RWPE2 (cell line): Measurements from ENCODE around the gene ZFP91.
A peak's percentile ranks its signal among the peaks of the same experiment; 100 is the strongest.

ENCODE experiments used
- ATAC-seq: fragments of 200-7000 bp; cut with Tn5 transposase; 3 replicates; pipeline ENCODE4 v1.9.1; 2021; ENCODE audit warnings: low read depth
- DNase-seq: peaks from one replicate; pipeline ENCODE4 v3.0.0-alpha.2; 2020; ENCODE audit warnings: low spot score
- H3K27ac ChIP-seq: fragments of 450-650 bp; 2 replicates; pipeline ENCODE4 v1.5.1; 2017; ENCODE audit warnings: mild to moderate bottlenecking; ENCODE audit not compliant: poor library complexity, severe bottlenecking
- H3K27me3 ChIP-seq: fragments of 250-450 bp; sonication (Bioruptor Pico); 2 replicates; pipeline ENCODE4 v1.5.1; 2021; ENCODE audit warnings: mild to moderate bottlenecking, moderate library complexity; ENCODE audit not compliant: insufficient read depth, poor library complexity, severe bottlenecking
- H3K36me3 ChIP-seq: fragments of 250-450 bp; sonication (Bioruptor Pico); 2 replicates; pipeline ENCODE4 v1.5.1; 2020; ENCODE audit warnings: low read depth, mild to moderate bottlenecking, moderate library complexity
- H3K4me1 ChIP-seq: fragments of 250-450 bp; sonication (Bioruptor Pico); 2 replicates; pipeline ENCODE4 v1.5.1; 2021; ENCODE audit warnings: mild to moderate bottlenecking, moderate library complexity; ENCODE audit not compliant: insufficient read depth, poor library complexity, severe bottlenecking
- H3K4me3 ChIP-seq: fragments of 250-450 bp; sonication (Bioruptor Pico); 2 replicates; pipeline ENCODE4 v1.5.1; 2021; ENCODE audit warnings: mild to moderate bottlenecking, moderate library complexity; ENCODE audit not compliant: severe bottlenecking
- H3K9me3 ChIP-seq: fragments of 250-450 bp; sonication (Bioruptor Pico); 2 replicates; pipeline ENCODE4 v1.5.1; 2021; ENCODE audit warnings: mild to moderate bottlenecking, moderate library complexity; ENCODE audit not compliant: severe bottlenecking
- CTCF ChIP-seq: fragments of 450-650 bp; IDR thresholded peaks from one replicate; pipeline ENCODE4 v1.5.1; 2017; ENCODE audit warnings: mild to moderate bottlenecking, moderate library complexity; ENCODE audit not compliant: poor library complexity, severe bottlenecking

The ZFP91 gene

DNA sequence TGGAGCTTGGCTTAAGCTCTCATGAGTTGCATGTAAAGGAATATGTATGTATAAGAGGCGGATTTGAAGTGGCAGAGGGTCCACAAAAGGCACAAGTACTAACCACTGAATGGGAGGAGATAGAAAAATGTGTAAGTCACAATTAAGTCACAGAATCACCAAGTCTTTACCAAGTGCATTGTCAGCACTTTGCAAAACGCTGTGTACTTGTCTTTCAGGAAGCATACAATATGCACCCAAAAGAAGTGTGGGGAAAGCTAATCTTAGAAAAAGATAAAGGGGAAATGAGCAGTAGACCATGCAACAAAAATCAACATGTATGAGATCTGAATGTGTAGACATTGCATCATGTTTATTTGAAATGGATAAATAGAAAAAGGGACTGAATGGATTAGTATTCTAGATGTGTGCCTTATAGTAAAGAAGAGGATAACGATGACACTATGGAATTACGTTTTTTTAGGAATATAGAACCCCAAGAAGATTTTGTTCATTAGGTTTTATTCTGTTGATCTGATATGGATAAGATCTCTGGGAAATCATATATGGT lies 48.1 kb downstream of the ZFP91 start:
- Histone ChIP-seq H3K27ac (peak overlapping the region; percentile 95), H3K4me3 (no peak overlapping the region), H3K9me3 (no peaks in the 10 kb centered on the region), H3K4me1 (peaks cover 41% of the 10 kb centered on the region), H3K36me3 (peaks cover 45% of the 10 kb centered on the region), H3K27me3 (no peaks in the 10 kb centered on the region)
- DNase-seq (no peak), ATAC-seq (no peak)
- TF ChIP-seq CTCF: no peak

GRCh38 chr11:58628446-58628845 lies 49.6 kb downstream of the ZFP91 start:
- Histone ChIP-seq H3K4me1 (peaks cover 41% of the 10 kb centered on the region), H3K27ac (peak overlapping the region; percentile 95), H3K27me3 (no peaks in the 10 kb centered on the region), H3K36me3 (peaks cover 31% of the 10 kb centered on the region), H3K9me3 (no peaks in the 10 kb centered on the region), H3K4me3 (no peak overlapping the region)
- DNase-seq (no peak), ATAC-seq (no peak)
- TF ChIP-seq CTCF: no peak

DNA sequence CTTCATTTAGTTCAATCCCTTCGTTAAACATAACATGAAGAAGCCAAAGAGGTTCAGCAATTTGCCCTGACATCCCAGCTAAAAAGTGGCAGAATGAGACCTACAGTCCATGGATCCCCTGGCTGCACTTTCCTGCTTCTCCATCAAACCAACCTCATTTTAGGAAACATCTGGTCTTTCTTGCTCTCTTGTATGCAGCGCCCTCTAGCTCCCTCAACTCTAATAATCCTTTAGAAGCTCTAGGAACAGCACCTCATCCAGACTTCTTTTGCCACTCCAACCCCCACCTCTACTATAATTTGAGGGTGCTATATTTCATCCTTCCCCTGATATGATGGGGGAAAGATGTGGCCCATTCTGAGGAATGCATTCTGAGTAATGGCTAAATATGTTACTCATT lies 51.0 kb downstream of the ZFP91 start:
- Histone ChIP-seq H3K36me3 (peaks cover 22% of the 10 kb centered on the region; the same call in 1 of the 2 replicates), H3K27me3 (no peaks in the 10 kb centered on the region), H3K4me3 (no peak overlapping the region), H3K4me1 (peaks cover 41% of the 10 kb centered on the region), H3K27ac (peak overlapping the region; percentile 95), H3K9me3 (no peaks in the 10 kb centered on the region)
- ATAC-seq (0 out of 3 replicates have a peak, but pooled peaks have one; percentile 13), DNase-seq (no peak)
- peak; percentile 55 for TF ChIP-seq CTCF

DNA sequence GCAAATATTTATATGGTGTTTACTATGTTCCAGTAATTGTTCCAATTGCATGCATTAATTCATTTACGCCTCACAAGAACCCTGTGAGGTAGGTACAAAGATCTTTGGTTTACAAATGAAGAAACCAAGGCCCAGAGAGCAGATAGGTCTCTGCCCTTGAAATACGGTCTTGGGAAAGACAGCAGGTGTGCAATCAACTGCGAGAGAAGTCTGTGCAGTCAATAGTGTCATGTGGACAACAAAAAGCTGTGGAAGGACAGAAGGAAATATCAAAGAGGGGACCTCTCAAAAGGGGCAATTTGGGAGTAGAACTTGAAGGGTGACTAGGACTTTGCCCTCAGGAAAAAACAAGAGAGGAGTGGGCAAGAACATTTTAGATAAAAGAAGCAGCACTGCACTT lies 52.5 kb downstream of the ZFP91 start:
- H3K9me3 ChIP-seq: no peaks in the 10 kb centered on the region
- ATAC-seq: no peak
- peaks cover 8% of the 10 kb centered on the region; the same call in 1 of the 2 replicates for H3K36me3 ChIP-seq

More for the DNA sequence above, 52.5 kb downstream of the ZFP91 start:
- Histone ChIP-seq H3K27ac (no peak overlapping the region), H3K27me3 (no peaks in the 10 kb centered on the region), H3K4me3 (no peak overlapping the region), H3K4me1 (peaks cover 30% of the 10 kb centered on the region)
- DNase-seq: no peak
- no peak for TF ChIP-seq CTCF
